UCSD-AML1 (cell line): ENCODE measurements around the gene PRDM11.

Source experiments
- DNase-seq: peaks from one replicate; lab custom pipeline; 2025; ENCODE audit not compliant: unreplicated experiment; lab: John Stamatoyannopoulos, UW

Gene PRDM11

DNA sequence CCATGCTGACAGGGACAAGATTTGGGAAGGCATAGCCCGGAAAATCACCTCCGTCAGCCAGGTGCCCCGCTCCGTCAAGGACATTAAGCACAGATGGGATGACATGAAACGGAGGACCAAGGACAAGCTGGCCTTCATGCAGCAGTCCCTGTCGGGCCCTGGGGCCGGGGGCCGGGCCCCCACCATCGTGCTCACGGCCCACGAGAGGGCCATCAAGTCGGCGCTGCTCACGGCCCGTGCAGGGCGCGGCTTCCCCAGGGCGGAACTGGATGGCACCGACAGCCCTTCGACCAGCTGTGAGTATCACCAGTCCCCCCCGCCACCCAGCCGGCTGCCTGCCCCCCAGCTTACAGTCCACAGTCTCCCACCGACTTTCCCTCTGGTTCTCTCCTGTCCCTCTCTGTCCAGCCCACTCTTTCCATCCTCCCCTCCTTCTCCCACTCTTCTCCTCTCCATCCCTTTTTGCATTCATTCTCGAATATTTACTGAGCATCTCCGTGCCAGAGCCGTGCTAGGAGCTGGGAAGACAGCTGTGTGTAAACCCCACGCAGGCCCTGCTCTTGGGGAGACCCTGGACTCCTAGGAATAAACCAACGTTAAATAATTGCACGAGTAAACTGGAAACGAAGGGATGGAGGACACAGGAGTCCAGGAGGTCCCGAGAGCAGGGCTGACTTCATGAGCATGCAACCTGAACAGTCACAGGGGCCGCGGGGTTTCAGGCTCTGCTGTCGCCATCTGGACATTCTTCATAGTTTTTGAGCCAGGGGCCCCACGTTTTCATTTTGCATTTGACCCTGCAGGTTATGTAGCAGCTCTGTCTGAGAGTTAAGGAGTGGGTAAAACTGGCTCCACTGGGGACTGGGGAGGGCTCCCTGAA, 62.8 kb downstream of the PRDM11 start:
- DNase-seq = no peak

DNA sequence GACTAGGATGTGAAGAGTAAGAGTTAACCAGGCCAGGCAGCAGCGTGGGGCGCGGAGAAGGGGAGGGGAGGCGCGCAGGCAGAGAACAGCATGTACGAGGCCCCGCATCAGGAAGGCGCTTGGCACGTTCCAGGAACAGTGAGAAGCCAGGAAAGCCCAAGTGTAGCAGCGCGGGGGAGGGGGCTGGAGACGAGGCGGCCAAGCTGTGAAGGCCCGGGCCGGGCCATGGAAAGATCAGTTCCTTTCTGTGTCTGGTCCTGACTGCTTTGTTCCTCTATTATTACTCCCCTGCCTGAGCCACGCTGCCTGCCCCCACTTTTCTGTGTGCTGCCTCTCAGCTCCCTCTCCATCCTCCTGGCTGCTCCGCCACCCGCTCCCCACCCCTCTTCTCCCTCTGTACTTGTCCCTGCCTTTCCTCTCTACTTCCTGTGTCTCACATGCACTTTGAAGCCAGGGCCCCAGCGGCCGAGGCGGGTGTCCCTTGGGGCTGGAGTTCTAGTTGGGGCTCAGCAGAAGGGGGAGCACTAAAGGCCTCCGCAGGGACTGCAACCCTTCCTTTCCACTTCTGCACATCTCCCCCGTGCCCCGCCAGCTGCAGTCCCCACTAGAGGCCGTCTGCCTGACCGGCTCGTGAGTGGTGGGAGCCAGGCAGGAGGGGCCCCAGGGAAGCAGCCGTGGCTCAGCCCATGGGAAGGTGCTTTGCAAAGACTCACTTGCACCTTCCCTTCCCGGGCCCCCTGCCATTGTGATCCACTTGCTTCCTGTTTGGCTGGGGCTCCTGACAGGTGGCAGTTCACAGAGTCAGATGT, 63.7 kb downstream of the PRDM11 start:
- peak; percentile 72 for DNase-seq

DNA sequence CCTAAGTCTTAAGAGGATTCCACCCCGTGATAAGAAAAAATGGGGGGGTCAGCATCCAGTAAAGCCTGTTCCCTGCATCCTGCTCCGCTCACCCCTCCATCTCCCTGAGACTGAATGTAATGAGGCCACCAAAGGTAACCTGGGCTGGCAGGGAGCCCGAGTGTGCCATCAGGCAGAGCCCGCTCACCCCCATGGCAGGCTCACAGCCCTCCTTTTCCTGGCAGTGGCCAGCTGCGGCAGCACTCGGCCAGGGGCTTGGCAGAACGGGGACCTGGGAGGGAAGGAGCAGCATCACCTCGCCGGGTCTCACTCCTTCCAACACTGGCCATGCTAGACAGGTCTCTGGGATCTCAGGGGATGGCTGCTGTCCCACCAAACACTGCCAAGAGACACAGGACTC, 64.4 kb downstream of the PRDM11 start:
- DNase-seq = no peak

DNA sequence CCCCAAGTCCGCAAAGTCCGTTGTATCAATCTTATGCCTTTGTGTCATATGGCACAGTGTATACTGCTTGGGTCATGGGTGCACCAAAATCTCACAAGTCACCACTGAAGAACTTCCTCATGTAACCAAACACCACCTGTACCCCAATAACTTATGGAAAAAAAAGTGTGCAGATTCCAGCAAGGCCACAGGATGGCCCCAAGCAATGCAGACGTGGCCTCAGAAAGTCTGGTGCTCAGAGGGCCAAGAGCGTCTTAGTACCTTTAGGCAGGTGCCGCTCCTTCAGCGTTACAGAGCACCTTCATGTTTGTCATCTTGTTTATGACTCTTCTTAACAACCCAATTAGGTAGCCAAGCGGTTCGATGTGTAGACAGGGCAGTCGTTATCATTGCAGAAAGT, 65.3 kb downstream of the PRDM11 start:
- DNase-seq = no peak

DNA sequence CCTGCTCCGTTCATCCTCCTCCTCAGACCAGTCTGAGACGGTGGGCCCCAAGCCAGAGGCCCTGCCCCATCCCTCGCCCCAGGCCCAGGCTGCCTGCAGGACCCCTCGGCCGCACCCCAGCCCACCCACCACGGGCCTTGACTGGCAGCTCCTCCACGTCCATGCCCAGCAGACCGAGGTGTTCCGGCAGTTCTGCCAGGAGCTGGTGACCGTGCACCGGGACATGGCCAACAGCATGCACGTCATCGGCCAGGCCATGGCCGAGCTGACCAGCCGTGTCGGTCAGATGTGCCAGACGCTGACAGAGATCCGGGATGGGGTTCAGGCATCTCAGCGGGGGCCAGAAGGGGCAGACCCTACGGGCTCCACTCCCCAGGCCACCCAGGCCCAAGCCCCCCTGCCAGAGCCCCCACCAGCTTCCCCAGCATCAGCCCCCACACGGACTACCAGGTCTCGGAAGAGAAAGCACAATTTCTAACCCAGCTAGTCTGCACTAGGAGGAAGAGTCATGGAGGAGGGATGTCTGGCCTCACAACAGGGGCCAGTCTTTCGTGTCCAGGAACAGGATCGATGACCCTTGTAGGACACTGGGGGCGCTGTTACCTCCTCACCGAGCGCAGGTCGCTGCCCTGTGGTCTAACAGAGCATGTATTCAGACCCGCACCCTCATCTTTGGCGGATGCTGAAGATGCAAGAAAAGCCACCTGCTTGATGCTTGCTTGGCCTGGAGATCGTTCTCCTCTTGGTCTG, 66.3 kb downstream of the PRDM11 start:
- DNase-seq = no peak

DNA sequence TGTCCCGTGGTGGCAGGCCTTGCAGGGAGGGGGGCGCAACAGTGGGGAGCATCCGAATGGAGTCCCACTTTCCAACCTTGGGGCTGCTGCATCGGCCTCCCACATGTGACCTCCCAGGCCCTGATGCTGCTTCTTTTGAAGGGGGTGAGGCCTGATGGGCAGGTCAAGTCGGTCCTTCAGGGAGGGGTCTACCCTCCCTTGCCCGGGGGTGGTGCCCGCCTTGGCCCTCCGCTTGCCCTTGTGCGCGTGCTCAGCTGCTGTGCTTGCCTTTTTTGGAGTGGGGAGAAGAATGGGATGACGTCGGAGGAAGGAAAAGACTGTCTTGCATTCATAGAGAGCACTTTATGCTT, 66.9 kb downstream of the PRDM11 start:
- no peak for DNase-seq

DNA sequence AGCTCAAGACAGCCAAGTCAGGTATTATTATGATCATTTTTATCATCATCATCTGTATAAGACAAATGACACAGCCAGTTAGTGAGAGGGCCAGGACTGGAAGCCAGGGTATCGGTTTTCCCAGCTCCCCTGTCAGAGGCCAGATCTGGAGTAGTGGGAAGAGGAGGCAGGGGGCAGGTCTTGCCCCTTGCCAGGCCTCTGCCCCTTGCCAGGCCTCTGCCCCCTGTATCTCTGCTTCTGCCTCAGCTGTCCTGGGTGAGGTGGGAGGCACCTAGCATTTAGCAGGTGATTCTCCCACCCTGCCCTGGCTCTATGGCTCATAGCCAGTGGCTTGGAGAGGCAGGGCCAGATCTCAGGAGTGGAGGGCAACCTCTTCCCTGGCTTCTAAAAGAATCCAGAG, 67.3 kb downstream of the PRDM11 start:
- no peak for DNase-seq

DNA sequence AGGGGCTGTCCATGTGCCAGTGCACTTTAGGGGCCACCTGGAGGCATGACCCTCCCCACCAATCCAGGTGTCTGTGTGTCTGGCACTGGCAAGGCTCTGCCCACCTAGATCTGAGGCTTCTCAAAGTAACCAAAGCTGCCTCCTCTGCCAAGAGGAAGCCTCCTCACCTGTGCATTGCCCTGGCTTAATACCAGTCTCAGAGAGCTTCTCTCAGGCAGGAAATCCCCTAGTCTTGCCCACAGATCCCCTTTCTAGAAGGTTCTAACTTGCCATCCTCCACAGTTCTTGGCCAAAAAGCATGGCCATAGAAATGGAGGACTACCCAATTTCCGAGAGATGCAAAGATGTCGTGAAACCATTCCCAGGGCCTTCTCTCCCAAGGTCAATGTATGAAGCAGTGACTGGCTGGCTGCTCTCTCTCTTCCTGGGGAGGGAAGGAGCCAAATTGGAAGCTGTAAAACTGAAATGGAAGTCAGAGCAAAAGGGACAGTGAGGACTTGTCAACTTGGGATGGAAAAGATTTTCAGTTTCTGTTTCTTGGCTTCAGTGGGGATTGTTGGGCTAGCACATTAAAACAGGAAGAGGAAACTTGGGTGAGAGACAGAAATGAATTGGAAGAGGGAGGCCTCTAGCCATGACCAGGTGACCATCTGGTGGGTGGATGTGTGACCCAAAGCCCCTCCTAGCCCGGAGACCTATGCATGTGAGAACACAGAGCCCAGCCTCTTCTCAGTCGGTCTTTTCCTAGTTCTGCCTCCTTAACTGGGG, 68.8 kb downstream of the PRDM11 start:
- no peak for DNase-seq

DNA sequence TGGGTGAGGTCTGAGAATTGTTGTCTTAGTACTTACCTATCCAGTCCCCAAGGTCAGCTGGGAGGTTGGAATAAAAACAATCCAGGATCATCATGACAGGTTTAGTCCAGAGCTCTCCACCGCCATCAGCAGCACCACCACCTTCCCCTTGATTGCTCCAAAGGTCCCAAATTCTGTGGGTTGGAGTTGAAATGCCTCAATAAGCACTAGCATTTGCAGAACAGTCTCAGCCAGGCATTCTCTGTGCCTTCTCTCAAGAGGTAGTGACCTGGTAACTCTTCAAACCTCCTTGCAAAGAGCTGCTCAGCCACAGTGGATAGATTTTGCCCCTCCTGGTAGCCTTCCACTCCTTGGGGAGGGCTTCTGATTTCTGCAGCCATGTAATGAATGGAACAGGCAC, 69.6 kb downstream of the PRDM11 start:
- no peak for DNase-seq

DNA sequence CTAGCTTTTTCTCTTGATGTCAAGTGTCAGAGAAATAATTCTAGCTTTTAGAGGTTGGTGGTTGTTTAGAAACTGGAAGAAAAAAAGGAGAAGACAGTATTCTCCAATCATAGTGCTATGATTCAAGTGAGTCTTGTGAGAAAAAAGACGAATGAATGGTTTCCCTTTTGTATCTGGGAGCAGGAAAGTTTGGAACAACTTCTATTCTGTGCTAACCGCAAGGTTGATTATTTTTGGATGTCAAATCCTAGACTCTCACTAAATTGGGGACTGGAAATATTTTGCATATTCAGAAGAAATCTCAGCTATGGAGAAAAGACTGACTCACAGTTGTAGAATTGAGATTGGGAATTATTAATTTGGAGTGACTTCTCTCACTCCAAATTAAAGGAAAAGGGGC, 70.5 kb downstream of the PRDM11 start:
- no peak for DNase-seq

DNA sequence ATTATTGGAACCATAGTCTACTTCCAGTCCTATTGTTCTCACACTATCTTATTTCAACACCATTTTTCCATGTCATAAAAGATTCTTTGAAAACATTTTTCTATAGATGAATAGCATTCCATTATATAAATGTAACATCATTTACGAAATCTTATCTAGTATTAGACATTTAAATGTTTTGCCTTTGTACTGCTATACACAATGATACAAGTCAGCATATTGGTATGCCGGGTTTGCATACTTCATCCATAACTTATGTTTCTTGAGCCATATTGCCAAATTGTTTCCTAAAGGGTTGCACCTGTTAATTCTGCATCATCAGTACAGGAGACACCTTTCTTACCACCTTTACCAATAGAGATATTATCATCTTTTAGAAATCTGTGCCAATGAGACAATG, 71.6 kb downstream of the PRDM11 start:
- no peak for DNase-seq

DNA sequence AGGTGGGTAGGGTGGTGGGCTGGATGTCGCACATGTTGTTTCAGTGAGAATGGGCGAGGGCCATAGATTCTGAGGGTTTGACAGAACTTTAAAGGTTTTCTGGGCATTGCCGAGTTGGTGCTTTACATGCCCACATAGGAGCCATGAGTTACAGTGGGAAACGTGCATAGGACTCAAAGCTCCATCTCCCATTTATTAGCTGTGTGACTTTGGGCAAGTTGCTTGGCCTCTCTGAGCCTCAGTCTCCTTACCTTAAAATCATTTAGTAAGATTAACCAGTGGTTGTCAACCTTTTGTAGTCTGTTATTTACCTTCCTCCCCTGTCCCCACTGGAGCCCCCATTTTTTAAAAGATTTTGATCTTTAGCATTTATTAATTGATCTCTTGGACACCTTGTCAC, 72.3 kb downstream of the PRDM11 start:
- DNase-seq = no peak

DNA sequence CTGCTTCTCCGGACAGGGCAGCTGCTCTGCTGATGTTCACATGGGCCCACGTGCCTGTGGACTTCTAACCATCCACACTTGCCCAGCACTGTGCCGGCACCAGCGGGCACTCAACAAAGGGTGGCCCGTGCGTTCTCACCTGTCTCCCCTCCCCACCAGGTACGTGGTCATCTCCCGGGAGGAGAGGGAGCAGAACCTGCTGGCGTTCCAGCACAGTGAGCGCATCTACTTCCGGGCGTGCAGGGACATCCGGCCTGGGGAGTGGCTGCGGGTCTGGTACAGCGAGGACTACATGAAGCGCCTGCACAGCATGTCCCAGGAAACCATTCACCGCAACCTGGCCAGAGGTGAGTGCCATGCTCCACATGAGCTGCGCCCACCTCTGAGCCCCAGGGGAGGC, 73.0 kb downstream of the PRDM11 start:
- DNase-seq = no peak

DNA sequence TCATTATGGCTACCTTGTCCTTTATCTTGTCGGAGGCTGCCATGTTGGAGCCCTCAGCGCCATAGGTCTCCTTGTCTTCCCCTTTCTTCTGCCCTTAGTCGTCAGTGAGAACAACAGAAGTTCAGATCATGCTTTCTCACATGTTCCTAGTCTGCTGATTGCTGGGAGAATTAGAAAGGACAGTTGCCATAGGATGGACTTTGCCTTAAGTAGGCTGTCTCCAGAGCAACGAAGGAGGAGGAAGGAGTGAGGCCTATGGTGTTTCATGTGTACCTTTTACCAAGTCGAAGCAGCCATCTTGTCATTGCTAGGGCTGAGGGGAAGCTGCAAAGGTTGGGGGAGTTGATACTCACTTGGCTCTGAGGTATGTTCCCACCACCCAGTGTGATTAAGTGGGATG, 77.1 kb downstream of the PRDM11 start:
- no peak for DNase-seq

DNA sequence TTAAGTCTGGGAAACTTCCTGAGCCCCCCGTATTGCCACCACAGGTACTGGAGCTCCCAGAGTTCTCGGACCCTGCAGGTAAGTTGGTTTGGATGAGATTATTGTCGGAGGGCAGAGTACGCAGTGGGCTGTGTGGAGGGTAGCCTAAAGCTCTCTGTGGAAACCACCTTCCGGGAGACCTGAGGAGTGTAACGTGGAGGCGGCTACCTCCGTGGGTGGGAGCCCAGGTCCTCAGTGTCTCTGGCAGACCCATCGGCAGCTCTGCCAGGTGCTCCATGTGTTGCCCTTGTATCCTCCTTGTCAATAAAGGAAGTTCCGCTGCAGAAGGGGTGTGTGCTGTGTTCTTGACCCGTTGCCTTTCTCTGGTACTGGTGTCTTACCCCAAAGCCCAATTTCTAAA, 78.3 kb downstream of the PRDM11 start:
- no peak for DNase-seq

DNA sequence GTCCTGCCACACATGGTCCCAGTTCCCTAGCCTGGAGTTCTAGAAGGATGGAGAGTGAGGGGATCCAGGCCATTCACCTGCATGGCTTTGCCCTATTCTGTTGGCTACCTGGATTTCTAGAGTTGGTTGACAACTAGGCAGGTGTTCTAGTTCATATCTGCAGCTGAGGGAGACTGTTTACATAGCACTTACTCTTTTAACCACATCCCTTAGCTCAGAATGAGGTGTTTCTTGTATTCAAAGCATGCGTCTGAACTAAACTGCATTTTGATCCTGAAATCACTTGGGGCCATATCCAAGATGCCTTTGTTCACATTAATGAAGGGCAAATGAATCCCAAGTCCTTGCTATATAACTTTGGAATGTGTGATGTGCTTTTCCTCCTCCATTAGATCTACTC, 78.8 kb downstream of the PRDM11 start:
- DNase-seq = no peak

DNA sequence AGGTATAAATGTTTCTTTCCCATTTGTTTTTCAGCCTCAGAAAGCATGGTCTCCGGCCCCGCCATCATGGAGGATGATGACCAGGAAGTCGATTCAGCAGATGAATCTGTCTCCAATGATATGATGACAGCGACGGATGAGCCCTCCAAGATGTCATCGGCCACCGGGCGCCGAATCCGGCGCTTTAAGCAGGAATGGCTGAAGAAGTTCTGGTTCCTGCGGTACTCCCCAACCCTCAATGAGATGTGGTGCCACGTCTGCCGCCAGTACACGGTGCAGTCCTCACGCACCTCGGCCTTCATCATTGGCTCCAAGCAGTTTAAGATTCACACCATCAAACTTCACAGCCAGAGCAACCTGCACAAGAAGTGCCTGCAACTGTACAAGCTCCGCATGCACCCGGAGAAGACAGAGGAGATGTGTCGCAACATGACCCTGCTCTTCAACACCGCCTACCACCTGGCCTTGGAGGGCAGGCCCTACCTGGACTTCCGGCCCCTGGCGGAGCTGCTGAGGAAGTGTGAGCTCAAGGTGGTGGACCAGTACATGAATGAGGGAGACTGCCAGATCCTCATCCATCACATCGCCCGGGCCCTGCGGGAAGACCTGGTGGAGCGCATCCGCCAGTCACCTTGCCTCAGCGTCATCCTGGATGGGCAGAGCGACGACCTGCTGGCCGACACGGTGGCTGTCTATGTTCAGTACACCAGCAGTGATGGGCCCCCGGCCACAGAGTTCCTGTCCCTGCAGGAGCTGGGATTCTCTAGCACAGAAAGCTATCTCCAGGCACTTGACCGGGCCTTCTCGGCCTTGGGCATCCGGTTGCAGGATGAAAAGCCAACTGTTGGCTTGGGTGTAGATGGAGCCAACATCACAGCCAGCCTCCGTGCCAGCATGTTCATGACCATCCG, 79.8 kb downstream of the PRDM11 start:
- DNase-seq = no peak

DNA sequence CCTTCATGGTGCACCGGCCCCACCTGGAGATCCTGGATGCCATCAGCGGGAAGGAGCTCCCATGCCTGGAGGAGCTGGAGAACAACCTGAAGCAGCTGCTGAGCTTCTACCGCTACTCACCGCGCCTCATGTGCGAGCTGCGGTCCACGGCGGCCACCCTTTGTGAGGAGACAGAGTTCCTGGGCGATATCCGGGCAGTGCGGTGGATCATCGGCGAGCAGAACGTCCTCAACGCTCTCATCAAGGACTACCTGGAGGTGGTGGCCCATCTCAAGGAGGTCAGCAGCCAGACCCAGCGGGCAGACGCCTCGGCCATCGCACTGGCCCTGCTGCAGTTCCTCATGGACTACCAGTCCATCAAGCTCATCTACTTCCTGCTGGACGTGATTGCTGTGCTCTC, 80.5 kb downstream of the PRDM11 start:
- DNase-seq = no peak

DNA sequence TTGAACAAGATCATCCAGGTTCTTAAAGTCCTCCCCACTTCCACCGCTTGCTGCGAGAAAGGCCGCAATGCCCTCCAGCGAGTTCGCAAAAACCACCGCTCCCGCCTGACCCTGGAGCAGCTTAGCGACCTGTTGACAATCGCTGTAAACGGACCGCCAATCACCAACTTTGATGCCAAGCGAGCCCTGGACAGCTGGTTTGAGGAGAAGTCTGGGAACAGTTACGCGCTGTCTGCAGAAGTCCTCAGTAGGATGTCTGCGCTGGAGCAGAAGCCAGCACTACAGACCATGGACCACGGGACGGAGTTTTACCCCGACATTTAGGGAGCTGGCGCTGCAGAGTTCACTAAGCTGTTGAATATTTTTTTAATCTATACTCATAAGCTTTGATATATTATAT, 81.4 kb downstream of the PRDM11 start:
- no peak for DNase-seq

DNA sequence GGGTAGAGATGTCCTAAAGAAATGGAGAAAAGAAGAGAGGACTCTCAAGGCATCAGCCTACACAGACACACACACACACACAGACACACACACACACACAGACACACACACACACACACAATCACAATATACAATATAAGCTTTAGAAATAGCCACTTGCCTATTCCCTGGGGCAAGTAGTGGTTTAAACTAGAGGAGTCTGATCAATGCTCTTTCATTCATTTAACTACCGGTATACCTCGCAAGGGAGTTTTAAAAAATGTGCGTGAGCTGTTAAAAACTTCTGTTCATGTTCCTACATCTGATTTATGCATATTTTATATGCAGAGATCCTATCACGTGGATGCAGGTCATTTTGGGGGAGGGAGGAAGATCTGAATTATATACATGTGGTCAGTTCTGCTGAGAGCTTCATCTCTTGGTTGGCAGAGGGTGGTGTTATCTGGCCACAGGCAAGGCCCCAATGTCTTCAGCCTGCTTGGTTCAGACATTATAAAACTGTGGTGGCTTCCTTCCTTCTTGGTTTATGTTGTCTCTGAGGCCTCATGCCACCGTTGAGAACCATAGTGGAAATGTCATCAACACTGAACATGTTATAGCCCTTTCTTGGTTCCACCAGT, 83.1 kb downstream of the PRDM11 start:
- no peak for DNase-seq
